Activated naive CD8-positive, alpha-beta T cell treated with anti-CD3 and anti-CD28 coated beads, Interleukin-2, amount 50 U/mL, for 16 hours (primary cell): ENCODE measurements around the gene RNF130.
"Not testable (repeated sequence)": the region's sequence is repeated elsewhere in the genome, so short reads cannot be mapped to it uniquely, and the experiment has no call there.

Experiments
- DNase-seq: peaks from one replicate; pipeline ENCODE4 v3.0.0-alpha.2; 2020; ENCODE audit warnings: low read depth, low spot score

RNF130 gene

GRCh38 chr5:180018347-180019060, 53.1 kb downstream of the RNF130 start:
- no peak for DNase-seq

- not testable (repeated sequence) for DNase-seq
Observed at GRCh38 chr5:180015523-180015922, 56.0 kb downstream of the RNF130 start.

GRCh38 chr5:180013678-180014077, 57.9 kb downstream of the RNF130 start:
- DNase-seq, result no peak

GRCh38 chr5:180012316-180012715, 59.2 kb downstream of the RNF130 start:
- DNase-seq, result no peak

- DNase-seq, result no peak
Observed at GRCh38 chr5:180010636-180011035, 60.9 kb downstream of the RNF130 start.

GRCh38 chr5:180009581-180009980, 62.0 kb downstream of the RNF130 start:
- DNase-seq, result no peak

GRCh38 chr5:180008433-180008832, 63.1 kb downstream of the RNF130 start:
- DNase-seq, result no peak

- DNase-seq, result no peak
Observed at GRCh38 chr5:180007582-180007981, 64.0 kb downstream of the RNF130 start.

- DNase-seq, result no peak
Observed at GRCh38 chr5:180006141-180006540, 65.4 kb downstream of the RNF130 start.

- DNase-seq, result no peak
Observed at GRCh38 chr5:180003127-180003526, 68.4 kb downstream of the RNF130 start.

- no peak for DNase-seq
Observed at GRCh38 chr5:180001742-180002141, 69.8 kb downstream of the RNF130 start.

GRCh38 chr5:180001136-180001535, 70.4 kb downstream of the RNF130 start:
- no peak for DNase-seq

- DNase-seq, result no peak
Observed at GRCh38 chr5:179998485-179998884, 73.1 kb downstream of the RNF130 start.

- no peak for DNase-seq
Observed at GRCh38 chr5:179994583-179995323, 76.8 kb downstream of the RNF130 start.

- not testable (repeated sequence) for DNase-seq
Observed at GRCh38 chr5:179992855-179993254, 78.7 kb downstream of the RNF130 start.

GRCh38 chr5:179991106-179991505, 80.5 kb downstream of the RNF130 start:
- no peak for DNase-seq

- not testable (repeated sequence) for DNase-seq
Observed at GRCh38 chr5:179990525-179990924, 81.0 kb downstream of the RNF130 start.

- no peak for DNase-seq
Observed at GRCh38 chr5:179986328-179986727, 85.2 kb downstream of the RNF130 start.

GRCh38 chr5:179981636-179982035, 89.9 kb downstream of the RNF130 start:
- no peak for DNase-seq

- no peak for DNase-seq
Observed at GRCh38 chr5:179980767-179981166, 90.8 kb downstream of the RNF130 start.

GRCh38 chr5:179978792-179979191, 92.8 kb downstream of the RNF130 start:
- DNase-seq, result no peak

GRCh38 chr5:179975713-179976134, 95.8 kb downstream of the RNF130 start:
- no peak for DNase-seq
